ENCODE measurements around the gene RNF220.

RNF220 gene

GRCh38 chr1:44536357-44537209, 131.5 kb downstream of the RNF220 start:
- no peak for DNase-seq (ENCODE audit: low read depth, low spot score)
- Histone ChIP-seq H3K36me3 (ENCODE audit: insufficient read depth, low read length) (no peaks in the 10 kb centered on the region), H3K9me3 (ENCODE audit: low read depth, low read length) (no peaks in the 10 kb centered on the region), H3K27ac (no peak overlapping the region), H3K9ac (ENCODE audit: insufficient read length) (no peak overlapping the region), H3K4me3 (no peak overlapping the region)
- no peak for TF ChIP-seq FOXP2 (optimal IDR thresholded peaks at IDR 0.05; ENCODE audit: control extremely low read depth, extremely low read length, insufficient read depth)
- no peak for TF ChIP-seq EZH2 (IDR thresholded peaks at IDR 0.05)
- no peak for TF ChIP-seq POLR2AphosphoS5 (IDR thresholded peaks at IDR 0.05; ENCODE audit: borderline replicate concordance, low read depth, low read length)

- no peak overlapping the region for H3K9ac ChIP-seq (ENCODE audit: insufficient read length)
- H3K27ac ChIP-seq: no peak overlapping the region
- no peaks in the 10 kb centered on the region for H3K9me3 ChIP-seq (ENCODE audit: low read depth, low read length)
- no peak overlapping the region for H3K4me3 ChIP-seq
- H3K36me3 ChIP-seq (ENCODE audit: insufficient read depth, low read length): no peaks in the 10 kb centered on the region
- TF ChIP-seq EZH2 (IDR thresholded peaks at IDR 0.05): no peak
- no peak for TF ChIP-seq POLR2AphosphoS5 (IDR thresholded peaks at IDR 0.05; ENCODE audit: borderline replicate concordance, low read depth, low read length)
- no peak for TF ChIP-seq FOXP2 (optimal IDR thresholded peaks at IDR 0.05; ENCODE audit: control extremely low read depth, extremely low read length, insufficient read depth)
- no peak for DNase-seq (ENCODE audit: low read depth, low spot score)
Observed at GRCh38 chr1:44537538-44537937, 132.5 kb downstream of the RNF220 start.

GRCh38 chr1:44537956-44538355, 132.9 kb downstream of the RNF220 start:
- Histone ChIP-seq H3K4me3 (no peak overlapping the region), H3K27ac (no peak overlapping the region), H3K9ac (ENCODE audit: insufficient read length) (no peak overlapping the region), H3K9me3 (ENCODE audit: low read depth, low read length) (no peaks in the 10 kb centered on the region), H3K36me3 (ENCODE audit: insufficient read depth, low read length) (no peaks in the 10 kb centered on the region)
- TF ChIP-seq FOXP2 (optimal IDR thresholded peaks at IDR 0.05; ENCODE audit: control extremely low read depth, extremely low read length, insufficient read depth) (no peak), POLR2AphosphoS5 (IDR thresholded peaks at IDR 0.05; ENCODE audit: borderline replicate concordance, low read depth, low read length) (no peak), EZH2 (IDR thresholded peaks at IDR 0.05) (no peak)
- no peak for DNase-seq (ENCODE audit: low read depth, low spot score)

- Histone ChIP-seq H3K27ac (no peak overlapping the region), H3K9ac (ENCODE audit: insufficient read length) (no peak overlapping the region), H3K36me3 (ENCODE audit: insufficient read depth, low read length) (no peaks in the 10 kb centered on the region), H3K9me3 (ENCODE audit: low read depth, low read length) (no peaks in the 10 kb centered on the region), H3K4me3 (no peak overlapping the region)
- DNase-seq (ENCODE audit: low read depth, low spot score): no peak
- TF ChIP-seq EZH2 (IDR thresholded peaks at IDR 0.05) (no peak), POLR2AphosphoS5 (IDR thresholded peaks at IDR 0.05; ENCODE audit: borderline replicate concordance, low read depth, low read length) (no peak), FOXP2 (optimal IDR thresholded peaks at IDR 0.05; ENCODE audit: control extremely low read depth, extremely low read length, insufficient read depth) (no peak)
Observed at GRCh38 chr1:44539991-44540730, 135.1 kb downstream of the RNF220 start.

- TF ChIP-seq POLR2AphosphoS5 (IDR thresholded peaks at IDR 0.05; ENCODE audit: borderline replicate concordance, low read depth, low read length) (no peak), EZH2 (IDR thresholded peaks at IDR 0.05) (no peak), FOXP2 (optimal IDR thresholded peaks at IDR 0.05; ENCODE audit: control extremely low read depth, extremely low read length, insufficient read depth) (no peak)
- no peak for DNase-seq (ENCODE audit: low read depth, low spot score)
- H3K9ac ChIP-seq (ENCODE audit: insufficient read length): no peak overlapping the region
Observed at GRCh38 chr1:44542420-44543063, 137.5 kb downstream of the RNF220 start.

GRCh38 chr1:44543064-44543744, 138.1 kb downstream of the RNF220 start:
- H3K9ac ChIP-seq (ENCODE audit: insufficient read length): no peak overlapping the region

More at GRCh38 chr1:44542420-44543063, 137.5 kb downstream of the RNF220 start:
- no peaks in the 10 kb centered on the region for H3K36me3 ChIP-seq (ENCODE audit: insufficient read depth, low read length)
- H3K4me3 ChIP-seq: no peak overlapping the region
- no peaks in the 10 kb centered on the region for H3K9me3 ChIP-seq (ENCODE audit: low read depth, low read length)
- H3K27ac ChIP-seq: no peak overlapping the region

GRCh38 chr1:44543786-44544185, 138.7 kb downstream of the RNF220 start:
- H3K36me3 ChIP-seq (ENCODE audit: insufficient read depth, low read length): no peaks in the 10 kb centered on the region
- no peak for DNase-seq (ENCODE audit: low read depth, low spot score)
- H3K9me3 ChIP-seq (ENCODE audit: low read depth, low read length): no peaks in the 10 kb centered on the region
- TF ChIP-seq EZH2 (IDR thresholded peaks at IDR 0.05) (no peak), FOXP2 (optimal IDR thresholded peaks at IDR 0.05; ENCODE audit: control extremely low read depth, extremely low read length, insufficient read depth) (no peak), POLR2AphosphoS5 (IDR thresholded peaks at IDR 0.05; ENCODE audit: borderline replicate concordance, low read depth, low read length) (no peak)
- H3K9ac ChIP-seq (ENCODE audit: insufficient read length): no peak overlapping the region
- no peak overlapping the region for H3K4me3 ChIP-seq
- H3K27ac ChIP-seq: no peak overlapping the region

More at GRCh38 chr1:44543064-44543744, 138.1 kb downstream of the RNF220 start:
- H3K36me3 ChIP-seq (ENCODE audit: insufficient read depth, low read length): no peaks in the 10 kb centered on the region
- H3K27ac ChIP-seq: no peak overlapping the region
- H3K4me3 ChIP-seq: no peak overlapping the region
- TF ChIP-seq POLR2AphosphoS5 (IDR thresholded peaks at IDR 0.05; ENCODE audit: borderline replicate concordance, low read depth, low read length): no peak
- no peak for TF ChIP-seq EZH2 (IDR thresholded peaks at IDR 0.05)
- no peak for TF ChIP-seq FOXP2 (optimal IDR thresholded peaks at IDR 0.05; ENCODE audit: control extremely low read depth, extremely low read length, insufficient read depth)
- DNase-seq (ENCODE audit: low read depth, low spot score): no peak
- no peaks in the 10 kb centered on the region for H3K9me3 ChIP-seq (ENCODE audit: low read depth, low read length)

Data from SK-N-MC (cell line).